Fibroblast of lung (primary cell): ENCODE results near the gene KRT38. TPM values are rescaled to one million over a fixed set of nuclear protein-coding genes. Genes with fewer than 3 reads are reported as not detected.

Source experiments
- DNase-seq, 2 donors: peaks; one replicate each; pipeline versions ENCODE4 v3.0.0 to v3.0.0-alpha.2; 2010; ENCODE audit warnings: low read depth in 2 of 2
- H2AFZ ChIP-seq: 2 replicates; pipeline ENCODE4 v1.5.1; 2012; ENCODE audit warnings: low read length, control low read depth, inconsistent platforms
- H3K27ac ChIP-seq: 2 replicates; pipeline ENCODE4 v1.5.1; 2011; ENCODE audit warnings: low read length, control low read depth; ENCODE audit not compliant: insufficient read depth
- H3K27me3 ChIP-seq: 2 replicates; pipeline ENCODE4 v1.5.1; 2011; ENCODE audit warnings: mild to moderate bottlenecking, low read length; ENCODE audit not compliant: control insufficient read depth, insufficient read depth
- H3K36me3 ChIP-seq: 2 replicates; pipeline ENCODE4 v1.5.1; 2011; ENCODE audit warnings: low read length; ENCODE audit not compliant: control insufficient read depth, insufficient read depth
- H3K4me1 ChIP-seq: 2 replicates; pipeline ENCODE4 v1.5.1; 2011; ENCODE audit warnings: low read length; ENCODE audit not compliant: control insufficient read depth, insufficient read depth; ENCODE audit errors: extremely low read depth
- H3K4me2 ChIP-seq: 2 replicates; pipeline ENCODE4 v1.5.1; 2011; ENCODE audit warnings: low read length, control low read depth; ENCODE audit not compliant: insufficient read depth; ENCODE audit errors: extremely low read depth
- H3K4me3 ChIP-seq, 4 experiments: fragments of 200-600 bp in 1 of 4; sonication (generic) in 1 of 4; replicated peaks in 1 of 4; 2 replicates each; pipeline ENCODE4 v1.5.1; 2011 to 2016; ENCODE audit warnings: low read length in 4 of 4, low read depth in 3 of 4, mild to moderate bottlenecking in 3 of 4, control low read depth in 2 of 4, inconsistent platforms in 1 of 4, mixed read lengths in 1 of 4; ENCODE audit not compliant: insufficient read depth in 1 of 4; ENCODE audit errors: control extremely low read depth in 1 of 4
- H3K79me2 ChIP-seq: 2 replicates; pipeline ENCODE4 v1.5.1; 2012; ENCODE audit warnings: mild to moderate bottlenecking, low read length, inconsistent platforms; ENCODE audit not compliant: control insufficient read depth, insufficient read depth
- H3K9ac ChIP-seq: 2 replicates; pipeline ENCODE4 v1.5.1; 2011; ENCODE audit warnings: mild to moderate bottlenecking, low read length, control low read depth; ENCODE audit not compliant: insufficient read depth
- H3K9me3 ChIP-seq: 2 replicates; pipeline ENCODE4 v1.5.1; 2012; ENCODE audit warnings: low read depth, low read length; ENCODE audit not compliant: control insufficient read depth, insufficient read depth
- H4K20me1 ChIP-seq: 2 replicates; pipeline ENCODE4 v1.5.1; 2011; ENCODE audit warnings: low read length; ENCODE audit not compliant: control insufficient read depth, insufficient read depth; ENCODE audit errors: extremely low read depth
- CTCF ChIP-seq, 2 donors: IDR thresholded peaks in 1 of 2; conservative IDR thresholded peaks in 1 of 2; 1 replicate in 1 of 2; 2 replicates in 1 of 2; pipeline ENCODE4 v1.5.1; 2011 to 2012; ENCODE audit warnings: low read length in 2 of 2, control low read depth in 1 of 2, inconsistent platforms in 1 of 2, low read depth in 1 of 2, mild to moderate bottlenecking in 1 of 2
- EZH2 ChIP-seq: IDR thresholded peaks from 2 replicates; pipeline ENCODE4 v1.5.1; 2012; ENCODE audit warnings: low read length, control low read depth, mild to moderate bottlenecking; ENCODE audit errors: missing control alignments
- polyA plus RNA-seq, 2 donors: library from polyadenylated mRNA; depleted of rRNA in 1 of 2; stranded (reverse) in 1 of 2; unstranded in 1 of 2; fragments of >200 nt; gene quantifications; 2 replicates each; pipeline ENCODE4 v1.2.1, GENCODE V29; 2011 to 2012; ENCODE audit warnings: missing spikeins in 1 of 2
- total RNA-seq: library from RNA; depleted of rRNA; stranded (reverse); fragments of >200 nt; gene quantifications from 2 replicates; pipeline ENCODE4 v1.2.1, GENCODE V29; 2014

Gene KRT38
- total and polyA plus RNA-seq, 2 donors (not counting 1 experiment from before 2014, with no cell fraction given): under 0.01 to 0.02 TPM

DNA sequence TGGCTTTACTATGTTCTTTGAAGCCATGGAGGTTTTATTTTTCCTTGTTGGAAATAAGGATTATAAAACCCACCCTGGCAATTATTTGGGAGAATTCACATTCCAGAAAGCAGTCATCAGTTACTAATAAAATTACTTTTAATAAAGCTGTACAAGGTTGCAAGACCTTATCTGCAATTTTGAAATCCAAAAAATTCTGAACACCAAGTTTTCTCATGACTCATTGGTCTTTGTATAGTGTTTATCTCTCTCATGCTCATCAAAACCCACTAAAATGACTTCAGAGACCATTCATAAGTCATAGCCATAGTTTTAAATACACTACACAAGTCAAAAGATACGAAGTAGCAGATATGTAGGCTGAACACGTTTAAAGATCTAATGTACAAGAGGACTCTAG lies 6.0 kb upstream of the KRT38 start:
- Histone ChIP-seq H3K4me3 (no peak overlapping the region), H4K20me1 (no peaks in the 10 kb centered on the region), H3K4me2 (no peak overlapping the region), H3K36me3 (no peaks in the 10 kb centered on the region), H3K27me3 (peaks cover 2% of the 10 kb centered on the region), H3K79me2 (no peaks in the 10 kb centered on the region), H3K4me1 (peaks cover 2% of the 10 kb centered on the region), H3K9ac (no peak overlapping the region), H2AFZ (no peak overlapping the region), H3K27ac (peak overlapping the region; percentile 22), H3K9me3 (no peaks in the 10 kb centered on the region)
- DNase-seq: peak; percentile 34 to 89
- no peak for TF ChIP-seq EZH2
- no peak for TF ChIP-seq CTCF (conservative IDR thresholded peaks at IDR 0.05 in 1 of 2, IDR thresholded peaks at IDR 0.05 in 1 of 2; ENCODE audit: low read depth in 1 of 2, low read length in 2 of 2)

DNA sequence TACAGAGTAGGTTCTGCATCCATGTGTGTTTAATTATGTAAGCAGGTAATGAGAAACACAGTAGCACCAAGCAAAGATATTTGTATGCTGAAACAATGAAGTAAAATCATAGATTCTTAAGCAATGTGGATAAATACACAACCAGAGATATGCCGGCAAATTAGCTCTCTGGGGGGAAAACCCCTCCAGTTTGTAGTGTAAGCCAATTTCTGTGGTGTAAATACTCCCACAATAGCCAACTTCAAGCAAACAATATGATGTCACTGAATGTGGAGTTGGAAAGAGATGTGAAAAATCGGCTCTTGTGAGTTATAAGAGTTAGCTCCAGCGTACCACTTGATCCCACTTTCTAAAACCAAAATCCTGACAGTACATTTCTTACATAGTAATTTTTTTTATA lies 3.9 kb upstream of the KRT38 start:
- Histone ChIP-seq H3K27ac (no peak overlapping the region), H3K4me2 (no peak overlapping the region), H4K20me1 (no peaks in the 10 kb centered on the region)

GRCh38 chr17:41444186-41444585 lies 3.4 kb upstream of the KRT38 start:
- peaks cover 2% of the 10 kb centered on the region for H3K4me1 ChIP-seq
- no peak overlapping the region for H2AFZ ChIP-seq
- H3K4me2 ChIP-seq: no peak overlapping the region
- peaks cover 4% of the 10 kb centered on the region for H3K27me3 ChIP-seq
- no peak for TF ChIP-seq EZH2
- no peak for TF ChIP-seq CTCF (conservative IDR thresholded peaks at IDR 0.05 in 1 of 2, IDR thresholded peaks at IDR 0.05 in 1 of 2; ENCODE audit: low read depth in 1 of 2, low read length in 2 of 2)
- no peaks in the 10 kb centered on the region for H4K20me1 ChIP-seq
- H3K4me3 ChIP-seq: no peak overlapping the region
- H3K9ac ChIP-seq: no peak overlapping the region
- H3K36me3 ChIP-seq: no peaks in the 10 kb centered on the region
- no peaks in the 10 kb centered on the region for H3K79me2 ChIP-seq
- DNase-seq: no peak
- no peak overlapping the region for H3K27ac ChIP-seq
- H3K9me3 ChIP-seq: no peaks in the 10 kb centered on the region

More for the DNA sequence above, 3.9 kb upstream of the KRT38 start:
- Histone ChIP-seq H3K4me1 (peaks cover 2% of the 10 kb centered on the region), H2AFZ (no peak overlapping the region), H3K9me3 (no peaks in the 10 kb centered on the region), H3K79me2 (no peaks in the 10 kb centered on the region), H3K4me3 (no peak overlapping the region), H3K36me3 (no peaks in the 10 kb centered on the region), H3K9ac (no peak overlapping the region), H3K27me3 (peaks cover 4% of the 10 kb centered on the region)
- TF ChIP-seq CTCF (conservative IDR thresholded peaks at IDR 0.05 in 1 of 2, IDR thresholded peaks at IDR 0.05 in 1 of 2; ENCODE audit: low read depth in 1 of 2, low read length in 2 of 2) (no peak), EZH2 (no peak)
- DNase-seq: no peak
